HG03060 (cell line): ENCODE measurements around the gene ASTN2.
"Not testable (repeated sequence)": the region's sequence is repeated elsewhere in the genome, so short reads cannot be mapped to it uniquely, and the experiment has no call there.

ENCODE experiments used
- ATAC-seq: cut with Tn5 transposase; IDR thresholded peaks from one replicate; pipeline ENCODE4 v1.9.1; 2021; ENCODE audit warnings: low read depth, moderate number of reproducible peaks; ENCODE audit not compliant: unreplicated experiment

The ASTN2 gene

GRCh38 chr9:117091529-117091928, 323.3 kb downstream of the ASTN2 start:
- no peak for ATAC-seq

- ATAC-seq, result no peak
These were observed 326.1 kb downstream of the ASTN2 start for GRCh38 chr9:117088786-117089185.

- ATAC-seq, result no peak
These were observed 326.7 kb downstream of the ASTN2 start for GRCh38 chr9:117088140-117088539.

GRCh38 chr9:117084221-117084620, 330.6 kb downstream of the ASTN2 start:
- ATAC-seq, result no peak

GRCh38 chr9:117083559-117083958, 331.3 kb downstream of the ASTN2 start:
- no peak for ATAC-seq

GRCh38 chr9:117081641-117082317, 333.1 kb downstream of the ASTN2 start:
- no peak for ATAC-seq

GRCh38 chr9:117080765-117081390, 334.0 kb downstream of the ASTN2 start:
- no peak for ATAC-seq

- no peak for ATAC-seq
These were observed 338.1 kb downstream of the ASTN2 start for GRCh38 chr9:117076571-117077290.

- no peak for ATAC-seq
These were observed 339.2 kb downstream of the ASTN2 start for GRCh38 chr9:117075636-117076035.

GRCh38 chr9:117074784-117075520, 339.9 kb downstream of the ASTN2 start:
- ATAC-seq, result no peak

- ATAC-seq, result no peak
These were observed 340.6 kb downstream of the ASTN2 start for GRCh38 chr9:117074342-117074662.

GRCh38 chr9:117073539-117074341, 341.1 kb downstream of the ASTN2 start:
- no peak for ATAC-seq

- no peak for ATAC-seq
These were observed 341.8 kb downstream of the ASTN2 start for GRCh38 chr9:117073071-117073470.

GRCh38 chr9:117072216-117072615, 342.6 kb downstream of the ASTN2 start:
- ATAC-seq, result no peak

- ATAC-seq, result not testable (repeated sequence)
These were observed 343.1 kb downstream of the ASTN2 start for GRCh38 chr9:117071673-117072207.

GRCh38 chr9:117063721-117064471, 351.0 kb downstream of the ASTN2 start:
- no peak for ATAC-seq

- no peak for ATAC-seq
These were observed 353.9 kb downstream of the ASTN2 start for GRCh38 chr9:117060963-117061362.

- no peak for ATAC-seq
These were observed 364.9 kb downstream of the ASTN2 start for GRCh38 chr9:117050007-117050406.

GRCh38 chr9:117046666-117047327, 368.1 kb downstream of the ASTN2 start:
- ATAC-seq, result peak; percentile 68
